Subcutaneous abdominal adipose tissue (tissue), 5 donors: ENCODE data around the gene CRB3.
"Not testable (repeated sequence)": the region's sequence is repeated elsewhere in the genome, so short reads cannot be mapped to it uniquely, and the experiment has no call there.

Experiments used
- H3K27ac ChIP-seq: one replicate; pipeline ENCODE4 v1.7.0; 2013; ENCODE audit warnings: low read depth, mild to moderate bottlenecking, inconsistent platforms, low read length, moderate library complexity
- H3K27me3 ChIP-seq, 5 donors: one replicate each; pipeline ENCODE4 v1.7.0; 2013; ENCODE audit warnings: low read length in 5 of 5, inconsistent platforms in 1 of 5; ENCODE audit not compliant: control insufficient read depth in 5 of 5, insufficient read depth in 4 of 5
- H3K36me3 ChIP-seq, 5 donors: one replicate each; pipeline ENCODE4 v1.7.0; 2013; ENCODE audit warnings: low read length in 5 of 5; ENCODE audit not compliant: control insufficient read depth in 5 of 5, insufficient read depth in 5 of 5
- H3K4me1 ChIP-seq, 5 donors: one replicate each; pipeline ENCODE4 v1.7.0; 2013; ENCODE audit warnings: low read length in 5 of 5, mild to moderate bottlenecking in 3 of 5, moderate library complexity in 1 of 5; ENCODE audit not compliant: control insufficient read depth in 5 of 5, insufficient read depth in 5 of 5
- H3K4me3 ChIP-seq, 5 donors: one replicate each; pipeline ENCODE4 v1.7.0; 2013; ENCODE audit warnings: low read length in 5 of 5, low read depth in 1 of 5
- H3K9ac ChIP-seq, 5 donors: one replicate each; pipeline ENCODE4 v1.7.0; 2013; ENCODE audit warnings: low read length in 5 of 5, mild to moderate bottlenecking in 4 of 5, moderate library complexity in 3 of 5
- H3K9me3 ChIP-seq, 5 donors: one replicate each; pipeline ENCODE4 v1.7.0; 2013; ENCODE audit warnings: low read length in 5 of 5; ENCODE audit not compliant: control insufficient read depth in 5 of 5
- donor health status: healthy.
- donor health status: healthy.
- donor health status: healthy.
- donor health status: healthy.
- donor health status: healthy.

The CRB3 gene

DNA sequence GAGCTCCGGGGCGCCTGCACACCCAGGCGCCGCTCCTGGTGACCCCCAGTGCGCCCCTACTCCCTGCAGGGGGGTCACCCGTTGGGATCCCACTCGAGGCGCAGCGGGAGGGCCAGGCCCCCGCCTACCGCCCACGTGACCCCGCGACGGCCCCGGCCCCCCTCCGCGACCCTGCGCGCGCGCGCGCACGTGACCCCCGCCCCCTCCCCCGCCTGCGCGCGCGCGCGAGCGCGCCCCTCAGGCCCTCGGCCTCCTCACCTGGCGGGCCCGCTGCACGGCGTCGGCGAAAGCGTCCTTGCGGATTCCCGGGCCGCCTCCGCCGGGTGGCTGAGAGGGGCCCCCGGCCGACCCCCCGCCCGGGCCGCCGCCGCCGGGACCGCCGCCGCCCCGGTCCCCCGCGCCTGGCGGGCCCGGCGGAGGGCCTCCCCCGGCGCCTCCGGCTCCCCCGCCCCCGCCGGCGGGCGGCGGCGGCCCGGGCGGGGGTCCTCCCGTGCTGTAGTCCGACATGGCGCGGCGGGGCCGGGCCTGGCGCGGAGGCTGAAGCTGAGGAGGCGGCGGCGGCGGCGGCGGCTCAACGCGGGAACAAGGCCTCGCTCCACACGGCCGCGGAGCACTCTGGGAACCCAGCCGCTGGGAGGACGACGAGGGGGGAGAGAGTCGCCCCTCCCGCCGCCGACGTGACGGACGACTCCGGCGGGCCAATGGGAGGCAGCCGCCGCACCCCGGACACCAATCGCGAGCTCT is 39.7 kb upstream of the CRB3 start, which contains the start of gene KHSRP:
Gene KHSRP (minus strand): TSS at position 617 of the 744 bp plus-strand sequence. CDS start 110 bp downstream, at position 507.
- no peaks in the 10 kb centered on the region for H3K27me3 ChIP-seq
- peak within 1 kb of the TSS; percentile 74 for H3K27ac ChIP-seq
- peaks cover 0 to 3% (median 0%) of the 10 kb centered on the region in 5 donors for H3K9me3 ChIP-seq
- peaks cover 2 to 43% (median 29%) of the 10 kb centered on the region in 5 donors for H3K4me1 ChIP-seq
- peaks cover 0 to 28% (median 28%) of the 10 kb centered on the region in 5 donors for H3K36me3 ChIP-seq
- H3K4me3 ChIP-seq, result peak within 1 kb of the TSS; percentile 70 to 94 (median 82)
- H3K9ac ChIP-seq, result peak within 1 kb of the TSS; percentile 48 to 96 (median 84)

DNA sequence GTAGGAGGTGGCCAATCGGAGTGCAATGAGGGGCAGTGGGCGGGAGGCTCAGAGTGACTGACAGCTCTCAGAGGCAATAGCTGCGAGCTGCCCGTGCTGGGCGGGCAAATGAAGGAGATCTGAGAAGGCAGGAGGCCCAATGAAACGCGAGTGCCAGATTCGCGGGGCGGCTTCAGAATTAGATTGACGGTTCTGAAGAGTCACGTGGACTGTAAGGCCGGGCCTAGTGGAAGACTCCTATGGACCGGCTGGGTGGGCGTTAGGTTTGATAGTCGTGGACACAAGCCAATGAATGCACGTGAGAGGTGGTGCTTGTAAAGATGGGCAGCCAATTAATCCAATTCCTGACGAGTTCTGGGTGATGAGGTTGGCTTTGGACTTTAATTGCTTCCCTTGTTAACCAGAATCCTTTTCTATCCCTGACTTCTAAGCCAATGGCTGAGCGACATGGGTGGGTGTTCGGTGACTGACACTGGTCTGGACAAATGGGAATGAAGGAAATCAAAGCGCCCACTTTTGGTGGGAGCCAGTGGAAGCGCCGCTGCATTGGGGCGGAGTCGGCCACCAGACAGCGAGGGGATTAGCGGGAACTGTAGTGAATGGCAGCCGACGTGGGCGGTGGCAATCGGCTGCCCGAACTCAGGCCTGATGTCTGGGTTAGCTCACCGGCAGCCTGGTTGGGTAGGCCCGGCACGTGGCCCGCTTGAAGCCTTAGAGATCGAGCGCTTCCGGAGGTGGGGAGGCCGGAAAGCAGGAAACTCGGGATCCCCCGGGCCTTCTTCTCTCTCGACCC is 38.9 kb upstream of the CRB3 start:
- H3K36me3 ChIP-seq, result peaks cover 0 to 21% (median 20%) of the 10 kb centered on the region in 5 donors
- peak overlapping the region; percentile 74 for H3K27ac ChIP-seq
- no peaks in the 10 kb centered on the region for H3K27me3 ChIP-seq
- peak overlapping the region; percentile 29 to 51 (median 44) for H3K4me3 ChIP-seq
- H3K9ac ChIP-seq, result no peak overlapping the region
- H3K9me3 ChIP-seq, result peaks cover 0 to 3% (median 0%) of the 10 kb centered on the region in 5 donors
- peaks cover 2 to 40% (median 29%) of the 10 kb centered on the region in 5 donors for H3K4me1 ChIP-seq

DNA sequence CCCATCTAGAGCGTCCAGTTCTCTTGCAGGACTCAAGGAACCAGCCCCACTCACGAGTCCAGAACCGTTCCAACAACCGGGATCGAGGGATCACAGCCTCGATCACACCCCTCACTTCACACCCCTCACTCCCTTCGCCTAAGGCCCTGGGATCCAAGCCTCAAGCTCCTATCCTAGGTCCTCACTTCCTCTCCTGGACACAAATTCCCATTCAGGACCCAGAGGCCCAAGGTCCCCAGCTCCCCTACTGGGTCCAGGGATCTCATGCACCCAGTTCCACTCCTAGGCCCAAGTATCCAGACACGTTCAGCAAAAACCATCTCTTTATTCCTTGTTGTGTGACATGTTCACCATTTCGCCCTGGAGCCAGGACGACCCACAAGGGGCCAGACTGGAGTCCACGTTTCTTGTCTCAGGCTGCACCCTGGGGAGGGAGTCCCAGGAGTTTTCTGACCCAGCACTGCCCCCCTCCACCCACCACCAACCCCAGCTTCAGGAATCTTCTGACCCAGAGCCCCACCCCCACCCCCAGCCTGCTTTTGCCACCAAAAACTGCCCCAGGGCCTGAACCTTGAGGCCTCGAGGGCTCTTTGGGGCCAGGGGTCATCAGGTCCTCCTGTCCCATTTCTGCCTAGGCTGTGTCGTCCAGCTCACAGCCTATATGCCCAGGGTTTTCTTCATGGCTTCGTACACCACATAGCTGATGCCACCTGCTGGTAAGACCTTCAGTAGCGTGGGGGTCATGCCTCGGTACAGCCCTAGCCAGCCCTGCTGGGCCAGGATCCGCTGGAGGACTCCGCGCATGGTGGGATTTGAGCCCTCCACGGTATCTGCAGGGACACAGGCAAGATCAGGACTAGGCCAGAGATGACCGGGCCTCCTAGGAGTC is 38.1 kb upstream of the CRB3 start:
- peaks cover 2 to 38% (median 29%) of the 10 kb centered on the region in 5 donors for H3K4me1 ChIP-seq
- H3K4me3 ChIP-seq, result peak overlapping the region; percentile 29 to 51 (median 44)
- H3K9ac ChIP-seq, result no peak overlapping the region

DNA sequence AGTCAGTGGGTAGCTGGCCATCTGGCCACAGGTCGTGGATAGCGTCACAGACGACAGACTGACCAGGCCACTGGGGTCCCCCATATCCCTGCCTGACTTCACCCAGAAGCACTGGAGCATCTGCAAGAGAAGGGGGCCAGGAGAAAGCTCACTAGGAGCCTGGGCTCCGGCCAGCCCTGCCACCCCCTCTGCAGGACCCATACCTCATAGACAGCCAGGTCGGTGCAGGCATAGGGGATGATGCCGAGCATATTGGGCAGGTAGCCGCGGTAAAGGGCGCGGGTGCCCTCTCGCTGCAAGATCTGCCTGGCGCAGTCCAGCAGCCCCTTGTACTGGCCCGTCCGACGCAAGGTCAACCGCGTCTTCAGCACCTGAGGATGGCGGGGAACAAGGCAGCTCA is 36.9 kb upstream of the CRB3 start:
- Histone ChIP-seq H3K36me3 (peaks cover 0 to 2% (median under 1%) of the 10 kb centered on the region in 5 donors), H3K9me3 (peaks cover 0 to 3% (median 0%) of the 10 kb centered on the region in 5 donors), H3K9ac (no peak overlapping the region), H3K4me3 (no peak overlapping the region), H3K4me1 (peaks cover 2 to 27% (median 24%) of the 10 kb centered on the region in 5 donors), H3K27me3 (no peaks in the 10 kb centered on the region), H3K27ac (no peak overlapping the region)

More for the DNA sequence above, 38.1 kb upstream of the CRB3 start:
- peak overlapping the region; percentile 74 for H3K27ac ChIP-seq
- peaks cover 0 to 3% (median 0%) of the 10 kb centered on the region in 5 donors for H3K9me3 ChIP-seq
- H3K36me3 ChIP-seq, result peaks cover 0 to 12% (median 12%) of the 10 kb centered on the region in 5 donors
- H3K27me3 ChIP-seq, result no peaks in the 10 kb centered on the region

DNA sequence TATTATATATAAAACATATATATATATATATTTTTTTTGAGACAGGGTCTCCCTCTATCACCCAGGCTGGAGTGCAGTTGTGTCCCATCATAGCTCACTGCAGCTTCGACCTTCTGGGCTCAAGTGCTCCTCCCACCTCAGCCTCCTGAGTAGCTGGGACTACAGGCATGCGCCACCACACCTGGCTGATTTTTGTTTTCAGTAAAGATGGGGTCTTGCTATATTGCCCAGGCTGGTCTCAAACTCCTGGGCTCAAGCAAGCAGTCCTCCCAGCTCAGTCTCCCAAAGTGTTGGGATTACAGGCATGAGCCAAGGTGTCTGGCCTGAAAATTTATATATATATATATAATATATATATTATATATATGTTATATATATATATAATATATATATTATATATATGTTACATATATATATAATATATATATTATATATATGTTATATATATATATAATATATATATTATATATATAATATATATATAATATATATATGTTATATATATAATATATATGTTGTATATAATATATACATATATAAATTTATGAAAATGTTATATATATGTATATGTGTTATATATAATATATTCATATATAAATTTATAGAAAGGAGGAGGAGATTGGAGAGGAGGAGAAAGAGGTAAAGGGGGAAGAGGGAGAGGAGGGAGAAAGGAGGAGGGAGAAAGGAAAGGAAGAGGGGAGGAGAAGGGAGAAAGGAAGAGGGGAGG is 35.2 kb upstream of the CRB3 start:
- H3K27me3 ChIP-seq, H3K9me3 ChIP-seq, H3K4me1 ChIP-seq: not testable (repeated sequence)

GRCh38 chr19:6429419-6430221 is 34.5 kb upstream of the CRB3 start:
- Histone ChIP-seq H3K4me1 (peaks cover 0 to 7% (median 6%) of the 10 kb centered on the region in 5 donors), H3K27me3 (no peaks in the 10 kb centered on the region)

More for the DNA sequence above, 35.2 kb upstream of the CRB3 start:
- not testable (repeated sequence) for H3K9ac ChIP-seq, H3K36me3 ChIP-seq, H3K27ac ChIP-seq, H3K4me3 ChIP-seq

DNA sequence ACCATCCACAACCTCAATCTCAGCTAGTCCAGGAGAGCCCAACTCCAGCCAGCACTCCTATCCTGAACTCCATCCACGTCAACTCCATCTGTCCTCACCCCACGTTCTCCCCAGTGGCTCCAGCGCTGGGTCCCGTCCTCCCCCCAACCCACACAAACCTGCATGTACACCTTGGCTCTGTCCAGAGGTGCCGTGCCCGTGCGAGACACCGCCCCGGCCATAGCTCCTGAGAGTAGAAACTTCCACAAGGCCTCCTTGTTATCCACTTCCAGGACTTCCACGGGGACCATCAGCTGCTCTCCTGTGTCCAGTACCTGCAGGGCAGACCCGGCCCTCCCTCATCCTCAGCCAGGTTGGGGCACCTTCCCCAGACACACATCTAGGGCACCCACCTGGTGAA is 32.2 kb upstream of the CRB3 start:
- Histone ChIP-seq H3K9ac (no peak overlapping the region), H3K4me3 (no peak overlapping the region), H3K27me3 (no peaks in the 10 kb centered on the region), H3K4me1 (no peaks in the 10 kb centered on the region), H3K36me3 (no peaks in the 10 kb centered on the region), H3K9me3 (no peaks in the 10 kb centered on the region), H3K27ac (no peak overlapping the region)

More at GRCh38 chr19:6429419-6430221, 34.5 kb upstream of the CRB3 start:
- Histone ChIP-seq H3K9me3 (peaks cover 0 to 3% (median 0%) of the 10 kb centered on the region in 5 donors), H3K9ac (no peak overlapping the region), H3K36me3 (no peaks in the 10 kb centered on the region), H3K27ac (no peak overlapping the region), H3K4me3 (no peak overlapping the region)

GRCh38 chr19:6433165-6433564 is 30.9 kb upstream of the CRB3 start:
- peaks cover 0 to 2% (median 0%) of the 10 kb centered on the region in 5 donors for H3K27me3 ChIP-seq
- no peaks in the 10 kb centered on the region for H3K9me3 ChIP-seq
- H3K9ac ChIP-seq, result no peak overlapping the region
- H3K27ac ChIP-seq, result no peak overlapping the region
- H3K4me1 ChIP-seq, result no peaks in the 10 kb centered on the region
- H3K4me3 ChIP-seq, result no peak overlapping the region
- H3K36me3 ChIP-seq, result no peaks in the 10 kb centered on the region
